MM.1S (cell line): ENCODE results near the gene ALDH9A1.

Source experiments
- DNase-seq: peaks from one replicate; pipeline ENCODE4 v3.0.0-alpha.2; 2015
- H2AFZ ChIP-seq: fragments of 300-600 bp; sonication (generic); 2 replicates; pipeline ENCODE4 v1.6.0; 2016; ENCODE audit warnings: antibody characterized with exemption, low read length
- H3F3A ChIP-seq: fragments of 300-600 bp; sonication (generic); 2 replicates; pipeline ENCODE4 v1.6.1; 2016; ENCODE audit warnings: mild to moderate bottlenecking, antibody characterized with exemption, low read length, moderate library complexity, mixed read lengths; ENCODE audit not compliant: insufficient read depth
- H3K27ac ChIP-seq: fragments of 300-600 bp; sonication (generic); 2 replicates; pipeline ENCODE4 v1.5.1; 2016; ENCODE audit warnings: mild to moderate bottlenecking, low read length
- H3K27me3 ChIP-seq: fragments of 300-600 bp; sonication (generic); replicated peaks from 2 replicates; pipeline ENCODE4 v1.6.0; 2016; ENCODE audit warnings: low read length; ENCODE audit not compliant: insufficient read depth
- H3K36me3 ChIP-seq: fragments of 300-600 bp; sonication (generic); replicated peaks from 2 replicates; pipeline ENCODE4 v1.6.1; 2016; ENCODE audit warnings: mild to moderate bottlenecking, low read length, mixed read lengths; ENCODE audit not compliant: insufficient read depth
- H3K4me1 ChIP-seq: fragments of 300-600 bp; sonication (generic); 2 replicates; pipeline ENCODE4 v1.6.1; 2016; ENCODE audit warnings: low read length, mixed read lengths
- H3K4me2 ChIP-seq: fragments of 300-600 bp; sonication (generic); 2 replicates; pipeline ENCODE4 v1.6.0; 2016; ENCODE audit warnings: low read depth, low read length
- H3K4me3 ChIP-seq: fragments of 300-600 bp; sonication (generic); 2 replicates; pipeline ENCODE4 v1.5.1; 2016; ENCODE audit warnings: low read length, mixed read lengths
- H3K79me2 ChIP-seq: fragments of 300-600 bp; sonication (generic); 2 replicates; pipeline ENCODE4 v1.6.1; 2016; ENCODE audit warnings: mixed run types, low read length, mixed read lengths
- H3K9ac ChIP-seq: fragments of 300-600 bp; sonication (generic); 2 replicates; pipeline ENCODE4 v1.6.1; 2016; ENCODE audit warnings: low read length, mixed read lengths
- H3K9me2 ChIP-seq: fragments of 300-600 bp; sonication (generic); replicated peaks from 2 replicates; pipeline ENCODE4 v1.6.1; 2016; ENCODE audit warnings: mild to moderate bottlenecking, low read length, mixed read lengths; ENCODE audit not compliant: insufficient read depth
- H3K9me3 ChIP-seq: fragments of 300-600 bp; sonication (generic); replicated peaks from 2 replicates; pipeline ENCODE4 v1.6.1; 2016; ENCODE audit warnings: mild to moderate bottlenecking, low read length, mixed read lengths; ENCODE audit not compliant: insufficient read depth
- H4K20me1 ChIP-seq: fragments of 300-600 bp; sonication (generic); 2 replicates; pipeline ENCODE4 v1.6.1; 2016; ENCODE audit warnings: mild to moderate bottlenecking, low read length, moderate library complexity, mixed read lengths; ENCODE audit not compliant: insufficient read depth
- EZH2 ChIP-seq: fragments of 300-600 bp; sonication (generic); optimal IDR thresholded peaks from 2 replicates; pipeline ENCODE3; 2017; ENCODE audit warnings: low read depth, mild to moderate bottlenecking, antibody characterized with exemption, low read length, mixed read lengths
- EZH2phosphoT487 ChIP-seq: fragments of 300-600 bp; sonication (generic); IDR thresholded peaks from 2 replicates; pipeline ENCODE4 v1.6.1; 2018; ENCODE audit warnings: antibody characterized with exemption, low read length
- TF ChIP-seq, protein P1 (sequence below): fragments of 300-600 bp; sonication (generic); IDR thresholded peaks from 2 replicates; pipeline ENCODE4 v1.5.1; 2016; ENCODE audit warnings: antibody characterized with exemption, low read length, mixed read lengths

The ALDH9A1 gene

GRCh38 chr1:165647517-165647916 lies 50.8 kb downstream of the ALDH9A1 start:
- no peaks in the 10 kb centered on the region for H3K9me3 ChIP-seq
- H3K9me2 ChIP-seq, result no peaks in the 10 kb centered on the region
- H3K79me2 ChIP-seq, result no peaks in the 10 kb centered on the region
- H3K9ac ChIP-seq, result no peak overlapping the region
- no peak for DNase-seq
- no peaks in the 10 kb centered on the region for H3K36me3 ChIP-seq
- H4K20me1 ChIP-seq, result no peaks in the 10 kb centered on the region
- no peak overlapping the region for H3K27ac ChIP-seq
- H3F3A ChIP-seq, result no peaks in the 10 kb centered on the region
- no peak for TF ChIP-seq EZH2
- TF ChIP-seq, protein P1, sequence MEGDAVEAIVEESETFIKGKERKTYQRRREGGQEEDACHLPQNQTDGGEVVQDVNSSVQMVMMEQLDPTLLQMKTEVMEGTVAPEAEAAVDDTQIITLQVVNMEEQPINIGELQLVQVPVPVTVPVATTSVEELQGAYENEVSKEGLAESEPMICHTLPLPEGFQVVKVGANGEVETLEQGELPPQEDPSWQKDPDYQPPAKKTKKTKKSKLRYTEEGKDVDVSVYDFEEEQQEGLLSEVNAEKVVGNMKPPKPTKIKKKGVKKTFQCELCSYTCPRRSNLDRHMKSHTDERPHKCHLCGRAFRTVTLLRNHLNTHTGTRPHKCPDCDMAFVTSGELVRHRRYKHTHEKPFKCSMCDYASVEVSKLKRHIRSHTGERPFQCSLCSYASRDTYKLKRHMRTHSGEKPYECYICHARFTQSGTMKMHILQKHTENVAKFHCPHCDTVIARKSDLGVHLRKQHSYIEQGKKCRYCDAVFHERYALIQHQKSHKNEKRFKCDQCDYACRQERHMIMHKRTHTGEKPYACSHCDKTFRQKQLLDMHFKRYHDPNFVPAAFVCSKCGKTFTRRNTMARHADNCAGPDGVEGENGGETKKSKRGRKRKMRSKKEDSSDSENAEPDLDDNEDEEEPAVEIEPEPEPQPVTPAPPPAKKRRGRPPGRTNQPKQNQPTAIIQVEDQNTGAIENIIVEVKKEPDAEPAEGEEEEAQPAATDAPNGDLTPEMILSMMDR, result no peak
- TF ChIP-seq EZH2phosphoT487, result no peak
- no peak overlapping the region for H3K4me3 ChIP-seq
- no peak overlapping the region for H3K4me2 ChIP-seq
- no peak overlapping the region for H2AFZ ChIP-seq
- no peaks in the 10 kb centered on the region for H3K27me3 ChIP-seq
- peaks cover 3% of the 10 kb centered on the region for H3K4me1 ChIP-seq

DNA sequence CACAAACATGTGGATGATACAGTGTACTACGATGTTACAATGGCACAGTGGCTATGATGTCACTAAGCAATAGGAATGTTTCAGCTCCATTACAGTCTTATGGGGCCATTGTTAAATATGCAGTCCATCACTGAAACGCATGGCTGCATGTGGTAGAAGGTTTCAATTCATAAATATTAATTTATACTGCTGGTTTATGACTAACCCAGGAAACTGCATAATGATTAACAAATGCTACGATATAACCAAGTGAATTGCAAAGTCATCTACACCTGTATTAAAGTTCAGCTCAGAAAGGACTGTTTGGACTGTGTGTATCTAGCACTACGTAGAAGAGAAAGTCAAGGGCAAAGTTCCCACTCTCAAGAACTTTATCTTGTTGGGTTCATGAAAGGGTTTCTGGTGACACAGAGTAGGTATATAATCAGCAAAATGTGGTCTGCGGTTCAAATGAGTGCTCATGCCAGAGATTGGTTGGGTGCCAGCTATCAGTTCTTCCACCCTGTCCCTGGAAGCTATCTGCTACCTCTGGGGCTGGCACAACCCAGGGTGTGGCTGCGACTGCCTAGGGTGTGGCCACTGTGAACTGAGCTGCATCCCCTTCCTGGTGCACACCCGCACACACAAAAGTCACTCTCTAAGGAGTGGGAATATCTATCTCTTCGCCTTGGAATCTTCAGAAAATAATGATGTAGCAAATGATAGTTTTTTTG lies 52.6 kb downstream of the ALDH9A1 start:
- Histone ChIP-seq H3K9me3 (no peaks in the 10 kb centered on the region), H3K9me2 (no peaks in the 10 kb centered on the region), H3K36me3 (no peaks in the 10 kb centered on the region), H3K4me1 (peaks cover 18% of the 10 kb centered on the region), H2AFZ (no peak overlapping the region), H3K27ac (no peak overlapping the region), H4K20me1 (no peaks in the 10 kb centered on the region), H3K4me3 (no peak overlapping the region), H3K9ac (no peak overlapping the region), H3K4me2 (no peak overlapping the region), H3K27me3 (no peaks in the 10 kb centered on the region), H3K79me2 (no peaks in the 10 kb centered on the region), H3F3A (no peaks in the 10 kb centered on the region; the same call in 1 of the 2 replicates)
- TF ChIP-seq EZH2phosphoT487, result no peak
- TF ChIP-seq EZH2, result no peak
- TF ChIP-seq, protein P1, result no peak
- DNase-seq, result no peak

DNA sequence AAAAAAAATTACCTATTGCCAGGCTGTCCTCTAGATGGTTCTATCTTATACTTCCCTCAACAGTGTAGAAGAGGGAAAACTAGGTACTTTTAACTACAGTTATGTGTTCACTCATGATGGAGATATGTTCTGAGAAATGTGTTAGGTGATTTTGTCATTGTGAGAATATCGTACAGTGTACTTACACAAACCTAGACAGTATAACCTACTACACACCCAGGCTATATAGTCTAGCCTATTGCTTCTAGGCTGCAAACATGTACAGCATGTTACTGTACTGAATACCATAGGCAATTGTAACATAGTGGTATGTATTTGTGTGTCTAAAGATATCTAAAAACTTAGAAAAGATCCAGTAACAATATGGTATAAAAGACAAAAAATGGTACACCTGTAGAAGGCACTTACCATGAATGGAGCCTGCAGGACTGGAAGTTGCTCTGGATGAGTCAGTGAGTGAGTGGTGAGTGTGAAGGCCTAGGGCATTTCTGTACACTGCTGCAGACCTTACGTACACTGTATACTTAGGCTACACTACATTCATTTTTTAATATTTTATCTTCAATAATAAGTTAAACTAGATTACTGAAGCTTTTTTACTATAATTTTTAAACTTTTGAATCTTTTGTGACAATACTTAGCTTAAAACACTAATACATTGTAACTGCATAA lies 54.2 kb downstream of the ALDH9A1 start:
- no peaks in the 10 kb centered on the region for H3K9me2 ChIP-seq
- DNase-seq, result no peak
- H3K27ac ChIP-seq, result no peak overlapping the region
- no peaks in the 10 kb centered on the region; the same call in 1 of the 2 replicates for H3F3A ChIP-seq
- no peaks in the 10 kb centered on the region for H4K20me1 ChIP-seq
- no peak overlapping the region for H2AFZ ChIP-seq
- no peak overlapping the region for H3K4me2 ChIP-seq
- no peak overlapping the region for H3K9ac ChIP-seq
- no peaks in the 10 kb centered on the region for H3K27me3 ChIP-seq
- H3K36me3 ChIP-seq, result no peaks in the 10 kb centered on the region
- H3K79me2 ChIP-seq, result no peaks in the 10 kb centered on the region; the same call in 1 of the 2 replicates
- no peaks in the 10 kb centered on the region for H3K9me3 ChIP-seq
- TF ChIP-seq, protein P1, result no peak
- no peak for TF ChIP-seq EZH2phosphoT487
- TF ChIP-seq EZH2, result no peak
- H3K4me3 ChIP-seq, result no peak overlapping the region
- H3K4me1 ChIP-seq, result peaks cover 21% of the 10 kb centered on the region
